Breast epithelium (tissue), 3 donors: ENCODE data around the gene SKAP1.

Source experiments
- POLR2A ChIP-seq: fragments of 450-650 bp; IDR thresholded peaks from one replicate; pipeline ENCODE4 v1.6.1; 2016; ENCODE audit warnings: antibody characterized with exemption, mild to moderate bottlenecking, moderate library complexity
- POLR2AphosphoS5 ChIP-seq, 3 donors: sonication (generic); formaldehyde crosslinking; IDR thresholded peaks; one replicate each; pipeline ENCODE4 v1.6.1; 2017; ENCODE audit warnings: antibody characterized with exemption in 3 of 3
- TF ChIP-seq, protein P1 (sequence below), 3 donors: fragments of 450-650 bp; IDR thresholded peaks; one replicate each; pipeline ENCODE4 v1.5.1; 2016 to 2017; ENCODE audit warnings: antibody characterized with exemption in 3 of 3, mild to moderate bottlenecking in 3 of 3, moderate library complexity in 3 of 3

DNA sequence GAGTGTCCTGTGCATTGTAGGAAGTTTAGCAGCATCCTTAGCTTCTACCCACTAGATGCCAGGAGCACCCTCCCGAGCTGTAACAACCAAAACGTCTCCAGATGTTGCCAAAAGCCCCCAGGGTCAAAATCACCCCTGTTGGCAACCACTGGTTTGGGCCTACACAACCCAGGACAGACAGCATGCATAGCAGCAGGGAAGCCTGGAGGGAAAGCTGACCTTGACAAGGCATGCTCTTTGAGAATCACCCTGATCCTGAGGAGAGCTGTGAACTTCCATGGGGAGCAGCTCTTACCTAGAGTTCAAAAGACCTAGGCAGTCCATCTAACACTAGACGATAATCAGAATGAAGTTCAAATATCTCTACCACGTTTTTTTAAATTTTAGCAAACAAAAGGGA is 9.2 kb downstream of the SKAP1 start:
- TF ChIP-seq, protein P1, sequence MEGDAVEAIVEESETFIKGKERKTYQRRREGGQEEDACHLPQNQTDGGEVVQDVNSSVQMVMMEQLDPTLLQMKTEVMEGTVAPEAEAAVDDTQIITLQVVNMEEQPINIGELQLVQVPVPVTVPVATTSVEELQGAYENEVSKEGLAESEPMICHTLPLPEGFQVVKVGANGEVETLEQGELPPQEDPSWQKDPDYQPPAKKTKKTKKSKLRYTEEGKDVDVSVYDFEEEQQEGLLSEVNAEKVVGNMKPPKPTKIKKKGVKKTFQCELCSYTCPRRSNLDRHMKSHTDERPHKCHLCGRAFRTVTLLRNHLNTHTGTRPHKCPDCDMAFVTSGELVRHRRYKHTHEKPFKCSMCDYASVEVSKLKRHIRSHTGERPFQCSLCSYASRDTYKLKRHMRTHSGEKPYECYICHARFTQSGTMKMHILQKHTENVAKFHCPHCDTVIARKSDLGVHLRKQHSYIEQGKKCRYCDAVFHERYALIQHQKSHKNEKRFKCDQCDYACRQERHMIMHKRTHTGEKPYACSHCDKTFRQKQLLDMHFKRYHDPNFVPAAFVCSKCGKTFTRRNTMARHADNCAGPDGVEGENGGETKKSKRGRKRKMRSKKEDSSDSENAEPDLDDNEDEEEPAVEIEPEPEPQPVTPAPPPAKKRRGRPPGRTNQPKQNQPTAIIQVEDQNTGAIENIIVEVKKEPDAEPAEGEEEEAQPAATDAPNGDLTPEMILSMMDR (IDR thresholded peaks at IDR 0.05), result no peak
- no peak for TF ChIP-seq POLR2A
- no peak for TF ChIP-seq POLR2AphosphoS5 (IDR thresholded peaks at IDR 0.05)
